ENCODE measurements around the gene DNAAF8. TPM values are rescaled to one million over a fixed set of nuclear protein-coding genes. Genes with fewer than 3 reads are reported as not detected.

The DNAAF8 gene
- total RNA-seq, 1 donor, result 1.1 TPM

DNA sequence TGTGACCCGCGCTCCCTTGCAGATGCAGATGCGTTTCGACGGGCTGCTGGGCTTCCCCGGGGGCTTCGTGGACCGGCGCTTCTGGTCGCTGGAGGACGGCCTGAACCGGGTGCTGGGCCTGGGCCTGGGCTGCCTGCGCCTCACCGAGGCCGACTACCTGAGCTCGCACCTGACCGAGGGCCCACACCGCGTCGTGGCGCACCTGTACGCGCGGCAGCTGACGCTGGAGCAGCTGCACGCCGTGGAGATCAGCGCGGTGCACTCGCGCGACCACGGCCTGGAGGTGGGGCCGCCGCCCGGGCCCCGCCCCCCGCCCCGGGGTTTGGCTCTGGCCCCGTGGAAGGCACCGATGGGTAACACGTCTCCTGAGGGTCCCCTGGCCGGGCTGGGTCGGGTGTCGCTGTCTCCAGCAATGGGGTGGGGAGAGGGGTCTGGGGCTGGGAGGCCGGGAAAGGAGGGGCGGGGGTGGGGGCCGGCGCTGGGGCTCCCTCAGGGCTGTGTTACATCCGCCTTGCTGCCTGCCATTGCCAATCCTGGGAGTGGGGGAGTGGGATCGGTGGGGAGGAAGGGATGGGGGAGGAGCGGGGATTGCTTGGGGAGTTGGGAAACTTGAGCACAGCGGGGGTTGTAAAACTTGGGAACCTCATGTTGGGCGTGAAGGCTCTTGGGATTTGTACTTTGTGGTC, 40.2 kb upstream of the DNAAF8 start:
- peaks cover 9% of the 10 kb centered on the region for H3K79me2 ChIP-seq (ENCODE audit: insufficient read depth, low read length)
- H3K4me3 ChIP-seq (ENCODE audit: insufficient read depth, low read length), result peak overlapping the region; percentile 92
- DNase-seq (ENCODE audit: insufficient read length, low spot score, missing footprints), result peak; percentile 97
- H3K4me1 ChIP-seq (ENCODE audit: insufficient read depth, low read length), result peaks cover 15% of the 10 kb centered on the region
- peak overlapping the region; percentile 82 for H3K4me2 ChIP-seq (ENCODE audit: insufficient read depth, low read length)
- no peaks in the 10 kb centered on the region for H3K27me3 ChIP-seq (ENCODE audit: insufficient read depth, low read length)
- H2AFZ ChIP-seq (ENCODE audit: low read length), result no peak overlapping the region
- TF ChIP-seq, protein P1, sequence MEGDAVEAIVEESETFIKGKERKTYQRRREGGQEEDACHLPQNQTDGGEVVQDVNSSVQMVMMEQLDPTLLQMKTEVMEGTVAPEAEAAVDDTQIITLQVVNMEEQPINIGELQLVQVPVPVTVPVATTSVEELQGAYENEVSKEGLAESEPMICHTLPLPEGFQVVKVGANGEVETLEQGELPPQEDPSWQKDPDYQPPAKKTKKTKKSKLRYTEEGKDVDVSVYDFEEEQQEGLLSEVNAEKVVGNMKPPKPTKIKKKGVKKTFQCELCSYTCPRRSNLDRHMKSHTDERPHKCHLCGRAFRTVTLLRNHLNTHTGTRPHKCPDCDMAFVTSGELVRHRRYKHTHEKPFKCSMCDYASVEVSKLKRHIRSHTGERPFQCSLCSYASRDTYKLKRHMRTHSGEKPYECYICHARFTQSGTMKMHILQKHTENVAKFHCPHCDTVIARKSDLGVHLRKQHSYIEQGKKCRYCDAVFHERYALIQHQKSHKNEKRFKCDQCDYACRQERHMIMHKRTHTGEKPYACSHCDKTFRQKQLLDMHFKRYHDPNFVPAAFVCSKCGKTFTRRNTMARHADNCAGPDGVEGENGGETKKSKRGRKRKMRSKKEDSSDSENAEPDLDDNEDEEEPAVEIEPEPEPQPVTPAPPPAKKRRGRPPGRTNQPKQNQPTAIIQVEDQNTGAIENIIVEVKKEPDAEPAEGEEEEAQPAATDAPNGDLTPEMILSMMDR (IDR thresholded peaks at IDR 0.05; ENCODE audit: extremely low read depth, low read depth, low read length), result no peak
- peak overlapping the region; percentile 56 for H3K27ac ChIP-seq (ENCODE audit: low read depth, low read length)
- peaks cover 25% of the 10 kb centered on the region for H3K36me3 ChIP-seq (ENCODE audit: insufficient read depth, low read length)
- peaks cover 16% of the 10 kb centered on the region for H4K20me1 ChIP-seq (ENCODE audit: insufficient read depth, low read length)
- no peaks in the 10 kb centered on the region for H3K9me3 ChIP-seq (ENCODE audit: low read depth, low read length)

GRCh38 chr16:4694642-4695451, 39.5 kb upstream of the DNAAF8 start:
- Histone ChIP-seq H2AFZ (ENCODE audit: low read length) (no peak overlapping the region), H3K9me3 (ENCODE audit: low read depth, low read length) (no peaks in the 10 kb centered on the region), H3K4me1 (ENCODE audit: insufficient read depth, low read length) (peaks cover 15% of the 10 kb centered on the region), H4K20me1 (ENCODE audit: insufficient read depth, low read length) (peaks cover 16% of the 10 kb centered on the region), H3K79me2 (ENCODE audit: insufficient read depth, low read length) (peaks cover 9% of the 10 kb centered on the region), H3K36me3 (ENCODE audit: insufficient read depth, low read length) (peaks cover 32% of the 10 kb centered on the region), H3K4me2 (ENCODE audit: insufficient read depth, low read length) (peak overlapping the region; percentile 82), H3K4me3 (ENCODE audit: insufficient read depth, low read length) (peak overlapping the region; percentile 92), H3K27me3 (ENCODE audit: insufficient read depth, low read length) (no peaks in the 10 kb centered on the region), H3K27ac (ENCODE audit: low read depth, low read length) (peak overlapping the region; percentile 45)
- peak; percentile 95 for DNase-seq (ENCODE audit: insufficient read length, low spot score, missing footprints)
- TF ChIP-seq, protein P1 (IDR thresholded peaks at IDR 0.05; ENCODE audit: extremely low read depth, low read depth, low read length), result peak; percentile 20

GRCh38 chr16:4695473-4696171, 38.7 kb upstream of the DNAAF8 start:
- H3K27me3 ChIP-seq (ENCODE audit: insufficient read depth, low read length), result no peaks in the 10 kb centered on the region
- no peak overlapping the region for H3K4me3 ChIP-seq (ENCODE audit: insufficient read depth, low read length)
- peaks cover 9% of the 10 kb centered on the region for H3K79me2 ChIP-seq (ENCODE audit: insufficient read depth, low read length)
- TF ChIP-seq, protein P1 (IDR thresholded peaks at IDR 0.05; ENCODE audit: extremely low read depth, low read depth, low read length), result no peak
- peak overlapping the region; percentile 45 for H3K27ac ChIP-seq (ENCODE audit: low read depth, low read length)
- H4K20me1 ChIP-seq (ENCODE audit: insufficient read depth, low read length), result peaks cover 16% of the 10 kb centered on the region
- H3K4me2 ChIP-seq (ENCODE audit: insufficient read depth, low read length), result peak overlapping the region; percentile 23
- peaks cover 15% of the 10 kb centered on the region for H3K4me1 ChIP-seq (ENCODE audit: insufficient read depth, low read length)
- H3K9me3 ChIP-seq (ENCODE audit: low read depth, low read length), result no peaks in the 10 kb centered on the region
- H2AFZ ChIP-seq (ENCODE audit: low read length), result no peak overlapping the region
- DNase-seq (ENCODE audit: insufficient read length, low spot score, missing footprints), result peak; percentile 81
- peaks cover 38% of the 10 kb centered on the region for H3K36me3 ChIP-seq (ENCODE audit: insufficient read depth, low read length)
